Fibroblast of the aortic adventitia (primary cell): ENCODE measurements around the gene SLC37A2. TPM values are rescaled to one million over a fixed set of nuclear protein-coding genes. Genes with fewer than 3 reads are reported as not detected.

Source experiments
- DNase-seq: peaks from one replicate; pipeline ENCODE4 v3.0.0-alpha.2; 2010; ENCODE audit warnings: low read depth
- H3K4me3 ChIP-seq: 2 replicates; pipeline ENCODE4 v1.5.1; 2011; ENCODE audit warnings: low read depth, mild to moderate bottlenecking, control low read depth, low read length, moderate library complexity
- CTCF ChIP-seq: IDR thresholded peaks from 2 replicates; pipeline ENCODE4 v1.5.1; 2011; ENCODE audit warnings: mild to moderate bottlenecking, low read length, control low read depth, inconsistent platforms; ENCODE audit not compliant: insufficient read depth
- total RNA-seq: library from RNA; depleted of rRNA; stranded (reverse); fragments of >200 nt; gene quantifications from 2 replicates; pipeline ENCODE4 v1.2.3, GENCODE V29; 2012; ENCODE audit warnings: low replicate concordance

SLC37A2 gene
- total RNA-seq, 1 donor, result 0.63 TPM

- no peak overlapping the region for H3K4me3 ChIP-seq
- TF ChIP-seq CTCF, result no peak
- no peak for DNase-seq
These were observed 15.5 kb downstream of the SLC37A2 start for GRCh38 chr11:125078516-125079140.

- no peak for TF ChIP-seq CTCF
- no peak for DNase-seq
- H3K4me3 ChIP-seq, result no peak overlapping the region
These were observed 16.2 kb downstream of the SLC37A2 start for GRCh38 chr11:125079151-125079877.

DNA sequence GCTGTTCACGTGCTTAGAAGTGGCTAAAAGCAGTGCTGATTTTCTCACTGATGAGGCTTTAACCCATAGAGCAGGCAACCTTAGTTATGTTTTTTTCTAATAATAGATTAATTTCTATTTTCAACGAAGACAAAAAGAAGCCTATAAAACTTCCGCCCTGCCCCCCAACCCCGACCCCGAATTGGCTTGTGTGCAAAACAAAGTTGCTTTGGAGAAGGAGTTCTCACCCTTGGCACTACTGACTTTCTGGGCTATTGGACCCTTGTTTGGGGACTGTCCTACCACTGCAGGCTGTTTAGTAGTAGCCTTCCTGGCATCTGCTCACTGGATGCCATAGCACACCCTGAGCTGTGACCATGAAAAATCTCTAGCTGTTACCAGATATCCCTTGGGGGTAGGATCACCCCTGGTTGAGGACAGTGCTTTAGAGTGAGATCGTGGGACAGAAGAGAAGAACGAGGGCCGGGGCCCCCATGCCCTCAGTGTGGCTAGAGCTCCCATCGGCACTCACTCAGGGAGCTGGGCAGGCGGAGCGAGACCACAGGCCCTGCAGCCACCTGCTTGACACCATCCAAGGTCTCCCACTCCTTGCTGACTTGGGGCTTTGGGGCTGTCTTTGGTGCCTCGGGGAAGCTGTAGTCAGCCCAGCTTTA is 16.9 kb downstream of the SLC37A2 start:
- no peak overlapping the region for H3K4me3 ChIP-seq
- no peak for TF ChIP-seq CTCF
- no peak for DNase-seq

DNA sequence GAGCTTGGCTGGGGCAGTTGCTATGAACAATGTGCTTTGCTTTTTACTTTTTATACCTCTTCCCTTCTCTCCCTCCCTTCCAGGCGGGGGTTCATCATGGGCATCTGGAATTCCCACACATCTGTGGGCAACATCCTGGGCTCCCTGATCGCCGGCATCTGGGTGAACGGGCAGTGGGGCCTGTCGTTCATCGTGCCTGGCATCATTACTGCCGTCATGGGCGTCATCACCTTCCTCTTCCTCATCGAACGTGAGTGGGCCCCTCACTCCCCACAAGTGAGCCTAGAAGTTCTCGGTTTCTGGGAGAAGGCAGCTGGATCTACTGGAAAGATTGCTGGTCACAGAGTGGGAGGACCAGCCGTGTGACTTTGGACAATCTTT is 17.4 kb downstream of the SLC37A2 start:
- no peak overlapping the region for H3K4me3 ChIP-seq
- no peak for TF ChIP-seq CTCF
- no peak for DNase-seq

GRCh38 chr11:125081098-125081798 is 18.1 kb downstream of the SLC37A2 start:
- no peak for TF ChIP-seq CTCF
- no peak overlapping the region for H3K4me3 ChIP-seq
- no peak for DNase-seq

DNA sequence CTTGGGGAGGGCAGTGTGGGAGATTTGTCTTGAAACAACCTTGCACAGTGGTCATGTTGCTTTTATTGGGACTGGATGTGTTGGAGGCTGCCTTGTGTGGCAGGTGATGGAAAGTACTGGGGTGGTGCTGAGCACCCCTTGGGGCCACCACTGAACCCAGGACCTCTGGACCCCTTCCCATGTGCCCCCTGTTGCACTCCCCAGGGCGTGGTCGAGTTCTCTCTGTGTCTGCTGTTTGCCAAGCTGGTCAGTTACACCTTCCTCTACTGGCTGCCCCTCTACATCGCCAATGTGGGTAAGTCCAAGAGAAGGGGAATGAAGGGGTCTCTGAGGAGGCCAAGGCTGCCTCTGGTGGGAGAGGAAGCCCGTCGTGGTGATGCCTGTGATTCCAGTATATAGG is 18.9 kb downstream of the SLC37A2 start:
- TF ChIP-seq CTCF, result no peak
- DNase-seq, result no peak
- H3K4me3 ChIP-seq, result no peak overlapping the region
